DND-41 (cell line): ENCODE measurements around the gene BTBD7.

Experiments
- ATAC-seq: fragments of 200-7000 bp; cut with Tn5 transposase; 3 replicates; pipeline ENCODE4 v1.9.1; 2021; ENCODE audit warnings: low read depth; ENCODE audit not compliant: insufficient read depth
- DNase-seq: peaks from one replicate; pipeline ENCODE4 v3.0.0-alpha.2; 2020
- H2AFZ ChIP-seq: 2 replicates; pipeline ENCODE4 v1.6.0; 2012; ENCODE audit warnings: low read depth, low read length
- H3K27ac ChIP-seq: 2 replicates; pipeline ENCODE4 v1.5.1; 2012; ENCODE audit warnings: low read length, inconsistent platforms
- H3K27me3 ChIP-seq: fragments of 200-600 bp; sonication (generic); 2 replicates; pipeline ENCODE4 v1.6.0; 2012; ENCODE audit warnings: low read length, mild to moderate bottlenecking, inconsistent platforms; ENCODE audit not compliant: insufficient read depth, poor library complexity
- H3K36me3 ChIP-seq: 2 replicates; pipeline ENCODE4 v1.5.1; 2012; ENCODE audit warnings: low read length, inconsistent platforms; ENCODE audit not compliant: insufficient read depth
- H3K4me1 ChIP-seq: 2 replicates; pipeline ENCODE4 v1.5.1; 2012; ENCODE audit warnings: mild to moderate bottlenecking, low read length; ENCODE audit not compliant: insufficient read depth
- H3K4me2 ChIP-seq: 2 replicates; pipeline ENCODE4 v1.6.0; 2012; ENCODE audit warnings: mild to moderate bottlenecking, moderate library complexity, low read length, inconsistent platforms; ENCODE audit not compliant: insufficient read depth
- H3K4me3 ChIP-seq, 2 experiments: fragments of 200-600 bp in 1 of 2; shearing (Covaris generic) in 1 of 2; 2 replicates each; pipeline ENCODE4 v1.5.1; 2012 to 2016; ENCODE audit warnings: inconsistent platforms in 2 of 2, low read length in 2 of 2, mild to moderate bottlenecking in 2 of 2, low read depth in 1 of 2, moderate library complexity in 1 of 2
- H3K79me2 ChIP-seq: 2 replicates; pipeline ENCODE4 v1.6.0; 2012; ENCODE audit warnings: low read length, inconsistent platforms; ENCODE audit not compliant: insufficient read depth
- H3K9ac ChIP-seq: 2 replicates; pipeline ENCODE4 v1.6.0; 2012; ENCODE audit warnings: low read depth, mild to moderate bottlenecking, inconsistent platforms, low read length, moderate library complexity
- H3K9me3 ChIP-seq: 2 replicates; pipeline ENCODE4 v1.5.1; 2012; ENCODE audit warnings: low read length, moderate library complexity, mild to moderate bottlenecking, inconsistent platforms; ENCODE audit not compliant: insufficient read depth, severe bottlenecking
- H4K20me1 ChIP-seq: 2 replicates; pipeline ENCODE4 v1.6.0; 2012; ENCODE audit warnings: low read length; ENCODE audit not compliant: insufficient read depth
- CTCF ChIP-seq: IDR thresholded peaks from 2 replicates; pipeline ENCODE4 v1.5.1; 2012; ENCODE audit warnings: borderline replicate concordance, low read length, moderate library complexity, mild to moderate bottlenecking; ENCODE audit not compliant: poor library complexity, severe bottlenecking; ENCODE audit errors: extremely low read depth
- EZH2 ChIP-seq: IDR thresholded peaks from 3 replicates; pipeline ENCODE4 v1.6.1; 2012; ENCODE audit warnings: borderline replicate concordance, low read depth, mild to moderate bottlenecking, moderate library complexity, low read length, inconsistent platforms; ENCODE audit not compliant: severe bottlenecking

The BTBD7 gene

GRCh38 chr14:93326196-93326595, 6.6 kb downstream of the BTBD7 start:
- Histone ChIP-seq H3K27me3 (no peaks in the 10 kb centered on the region), H3K4me1 (peaks cover 15% of the 10 kb centered on the region), H3K9me3 (no peaks in the 10 kb centered on the region), H3K79me2 (peaks cover 99% of the 10 kb centered on the region), H3K4me3 (no peak overlapping the region), H3K36me3 (peaks cover 3% of the 10 kb centered on the region; the same call in 1 of the 2 replicates), H3K9ac (no peak overlapping the region), H2AFZ (no peak overlapping the region), H3K4me2 (no peak overlapping the region), H4K20me1 (peaks cover 24% of the 10 kb centered on the region), H3K27ac (no peak overlapping the region)
- TF ChIP-seq EZH2 (no peak), CTCF (no peak)
- no peak for DNase-seq
- ATAC-seq: no peak

GRCh38 chr14:93323600-93324174, 9.1 kb downstream of the BTBD7 start:
- DNase-seq (no peak), ATAC-seq (no peak)
- Histone ChIP-seq H3K27ac (no peak overlapping the region), H3K79me2 (peaks cover 97% of the 10 kb centered on the region), H3K36me3 (peaks cover 3% of the 10 kb centered on the region; the same call in 1 of the 2 replicates), H3K4me2 (no peak overlapping the region), H2AFZ (no peak overlapping the region), H3K9ac (no peak overlapping the region), H4K20me1 (peaks cover 31% of the 10 kb centered on the region), H3K4me3 (no peak overlapping the region), H3K4me1 (no peaks in the 10 kb centered on the region), H3K9me3 (no peaks in the 10 kb centered on the region), H3K27me3 (no peaks in the 10 kb centered on the region)
- TF ChIP-seq EZH2 (no peak), CTCF (no peak)

DNA sequence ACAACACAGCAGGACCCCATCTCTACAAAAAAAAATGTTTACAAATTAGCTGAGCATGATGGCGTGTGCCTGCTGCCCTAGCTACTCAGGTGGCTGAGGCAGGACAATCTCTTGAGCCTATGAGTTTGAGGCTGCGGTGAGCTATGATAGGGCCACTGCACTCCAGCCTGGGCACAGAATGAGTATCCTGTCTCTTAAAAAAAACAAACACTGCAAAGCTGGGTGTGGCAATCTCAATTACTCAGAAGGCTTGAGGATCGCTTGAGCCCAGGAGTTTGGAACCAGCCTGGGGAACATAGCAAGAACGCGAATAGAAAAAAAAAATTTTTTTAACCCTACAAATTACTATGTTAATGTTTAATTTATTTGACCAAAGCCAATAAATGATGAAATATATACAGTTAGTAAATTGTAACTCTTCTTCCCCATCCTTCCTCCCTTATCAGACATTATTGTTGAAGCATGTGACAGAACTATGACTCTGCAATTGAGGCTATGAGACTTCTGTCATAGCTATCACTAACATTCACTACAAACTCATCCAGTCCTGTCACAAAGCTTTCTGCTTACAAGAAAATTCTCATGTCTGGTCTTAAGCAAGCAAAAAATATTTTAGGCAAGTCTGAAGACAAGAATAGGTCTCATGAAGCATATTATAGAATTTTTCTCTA, 9.8 kb downstream of the BTBD7 start:
- H3K27ac ChIP-seq: no peak overlapping the region
- no peak for ATAC-seq
- peaks cover 35% of the 10 kb centered on the region for H4K20me1 ChIP-seq
- H3K9me3 ChIP-seq: no peaks in the 10 kb centered on the region
- no peak for TF ChIP-seq EZH2
- no peak for TF ChIP-seq CTCF
- no peak for DNase-seq
- H2AFZ ChIP-seq: no peak overlapping the region
- H3K4me2 ChIP-seq: no peak overlapping the region
- peaks cover 3% of the 10 kb centered on the region; the same call in 1 of the 2 replicates for H3K36me3 ChIP-seq
- no peak overlapping the region for H3K4me3 ChIP-seq
- H3K27me3 ChIP-seq: no peaks in the 10 kb centered on the region
- H3K79me2 ChIP-seq: peaks cover 97% of the 10 kb centered on the region
- no peaks in the 10 kb centered on the region for H3K4me1 ChIP-seq
- H3K9ac ChIP-seq: no peak overlapping the region
